D341Med (cell line): ENCODE results near the gene SLC2A8.
A peak's percentile ranks its signal among the peaks of the same experiment; 100 is the strongest.

Source experiments
- DNase-seq: peaks from one replicate; pipeline ENCODE4 v3.0.0; 2012; ENCODE audit warnings: low spot score

Gene SLC2A8

GRCh38 chr9:127380479-127380878 is 16.5 kb upstream of the SLC2A8 start:
- DNase-seq = no peak

GRCh38 chr9:127382541-127382940 is 14.4 kb upstream of the SLC2A8 start:
- no peak for DNase-seq

GRCh38 chr9:127384016-127384730 is 12.8 kb upstream of the SLC2A8 start:
- DNase-seq = no peak

GRCh38 chr9:127384901-127385300 is 12.1 kb upstream of the SLC2A8 start:
- no peak for DNase-seq

GRCh38 chr9:127386249-127386648 is 10.7 kb upstream of the SLC2A8 start:
- no peak for DNase-seq

GRCh38 chr9:127386981-127387380 is 10.0 kb upstream of the SLC2A8 start:
- no peak for DNase-seq

GRCh38 chr9:127388037-127388855 is 8.7 kb upstream of the SLC2A8 start:
- DNase-seq = no peak

GRCh38 chr9:127388856-127389238 is 8.1 kb upstream of the SLC2A8 start:
- DNase-seq = no peak

- no peak for DNase-seq
These were observed 7.4 kb upstream of the SLC2A8 start for GRCh38 chr9:127389381-127390247.

- DNase-seq = no peak
These were observed 6.8 kb upstream of the SLC2A8 start for GRCh38 chr9:127390248-127390545.

GRCh38 chr9:127390563-127390962 is 6.4 kb upstream of the SLC2A8 start:
- DNase-seq = no peak

GRCh38 chr9:127392166-127392565 is 4.8 kb upstream of the SLC2A8 start:
- DNase-seq = no peak

GRCh38 chr9:127392976-127393375 is 4.0 kb upstream of the SLC2A8 start:
- no peak for DNase-seq

- no peak for DNase-seq
These were observed 3.3 kb upstream of the SLC2A8 start for GRCh38 chr9:127393645-127394044.

GRCh38 chr9:127395497-127396252 is 1.3 kb upstream of the SLC2A8 start:
- DNase-seq = no peak

GRCh38 chr9:127396253-127396807 is 639 bp upstream of the SLC2A8 start:
- DNase-seq = no peak

- peak; percentile 74 for DNase-seq
These were observed 791 bp downstream of the SLC2A8 start for GRCh38 chr9:127397646-127398274.

- no peak for DNase-seq
These were observed 1.3 kb downstream of the SLC2A8 start for GRCh38 chr9:127398275-127398647.

- DNase-seq = no peak
These were observed 1.9 kb downstream of the SLC2A8 start for GRCh38 chr9:127398715-127399400.

- no peak for DNase-seq
These were observed 2.8 kb downstream of the SLC2A8 start for GRCh38 chr9:127399736-127400269.
